Ureter (tissue), 1 donor: ENCODE measurements around the gene ITGA2B. TPM values are rescaled to one million over a fixed set of nuclear protein-coding genes. Genes with fewer than 3 reads are reported as not detected.
"Not testable (repeated sequence)": the region's sequence is repeated elsewhere in the genome, so short reads cannot be mapped to it uniquely, and the experiment has no call there.

Experiments
- DNase-seq: peaks from one replicate; pipeline ENCODE4 v3.0.0-alpha.2; 2020; ENCODE audit warnings: low spot score
- total RNA-seq: library from RNA; stranded (reverse); gene quantifications from one replicate; pipeline ENCODE4 v1.2.4, GENCODE V29; 2023
- donor health status: DM: yes; HTN: yes; CAD: no.

Gene ITGA2B
- total RNA-seq, 1 donor from 2014 or later = 1.1 TPM

DNA sequence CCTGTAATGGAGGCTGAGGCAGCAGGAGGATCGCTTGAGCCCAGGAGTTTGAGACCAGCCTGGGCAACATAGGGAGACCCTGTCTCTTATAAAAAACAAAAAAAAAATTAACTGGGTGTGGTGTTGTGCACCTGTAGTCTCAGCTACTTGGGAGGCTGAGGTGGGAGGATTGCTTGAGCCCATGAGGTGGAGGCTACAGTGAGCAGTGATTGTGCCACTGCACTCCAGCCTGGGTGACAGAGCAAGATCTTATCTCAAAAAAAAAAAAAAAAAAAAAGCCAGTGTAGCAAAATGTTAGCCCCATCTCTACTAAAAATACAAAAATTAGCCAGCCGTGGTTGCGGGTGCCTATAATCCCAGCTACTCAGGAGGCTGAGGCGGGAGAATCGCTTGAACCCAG, 59.2 kb downstream of the ITGA2B start:
- not testable (repeated sequence) for DNase-seq

DNA sequence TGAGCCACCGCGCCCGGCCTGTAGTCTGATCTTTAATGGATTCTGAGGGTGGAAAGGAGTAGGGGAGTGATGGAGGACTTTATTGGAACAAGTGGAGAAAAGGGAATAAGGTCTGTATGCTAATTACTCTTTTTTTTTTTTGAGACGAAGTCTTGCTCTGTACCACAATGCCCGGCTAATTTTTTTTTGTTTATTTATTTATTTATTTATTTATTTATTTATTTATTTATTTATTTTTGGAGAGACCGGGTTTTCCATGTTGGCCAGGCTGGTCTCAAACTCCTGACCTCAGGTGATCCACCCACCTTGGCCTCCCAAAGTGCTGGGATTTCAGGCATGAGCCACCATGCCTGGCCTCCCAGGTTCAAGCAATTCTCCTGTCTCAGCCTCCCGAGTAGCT, 59.9 kb downstream of the ITGA2B start:
- not testable (repeated sequence) for DNase-seq

DNA sequence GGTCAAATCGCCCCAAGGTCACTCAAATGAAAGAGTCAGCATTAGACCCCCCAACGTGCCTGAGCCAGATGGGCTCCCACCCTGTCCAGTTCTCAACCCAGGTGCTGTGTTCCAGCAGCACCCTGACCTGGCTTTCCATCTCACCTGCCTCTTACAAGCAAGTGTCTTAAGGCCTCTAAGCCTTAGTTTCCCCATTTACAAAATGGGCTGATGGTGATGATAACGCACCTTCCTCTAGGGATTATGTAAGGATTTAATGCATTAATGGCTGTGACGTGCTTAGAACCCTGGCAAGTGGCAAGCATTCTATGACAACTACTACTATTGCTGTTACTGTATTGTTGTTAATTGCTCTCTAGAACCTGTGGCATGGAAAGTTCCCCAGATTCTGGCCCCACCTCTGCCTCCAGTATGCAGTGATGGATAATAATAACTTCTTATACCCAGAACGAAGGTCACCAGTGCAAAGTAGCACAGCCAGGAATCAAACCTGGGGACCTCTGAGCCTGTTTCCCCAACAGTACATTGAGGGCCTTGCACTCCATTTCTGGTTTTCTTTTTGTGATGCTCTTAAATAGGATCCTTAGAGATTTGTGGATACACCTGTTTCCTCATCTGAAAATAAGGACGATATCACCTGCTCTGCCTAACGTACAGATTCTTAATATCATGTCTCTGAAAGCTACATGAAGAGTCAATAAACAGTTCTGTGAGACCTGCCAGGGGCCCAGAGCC, 61.6 kb downstream of the ITGA2B start:
- no peak for DNase-seq

DNA sequence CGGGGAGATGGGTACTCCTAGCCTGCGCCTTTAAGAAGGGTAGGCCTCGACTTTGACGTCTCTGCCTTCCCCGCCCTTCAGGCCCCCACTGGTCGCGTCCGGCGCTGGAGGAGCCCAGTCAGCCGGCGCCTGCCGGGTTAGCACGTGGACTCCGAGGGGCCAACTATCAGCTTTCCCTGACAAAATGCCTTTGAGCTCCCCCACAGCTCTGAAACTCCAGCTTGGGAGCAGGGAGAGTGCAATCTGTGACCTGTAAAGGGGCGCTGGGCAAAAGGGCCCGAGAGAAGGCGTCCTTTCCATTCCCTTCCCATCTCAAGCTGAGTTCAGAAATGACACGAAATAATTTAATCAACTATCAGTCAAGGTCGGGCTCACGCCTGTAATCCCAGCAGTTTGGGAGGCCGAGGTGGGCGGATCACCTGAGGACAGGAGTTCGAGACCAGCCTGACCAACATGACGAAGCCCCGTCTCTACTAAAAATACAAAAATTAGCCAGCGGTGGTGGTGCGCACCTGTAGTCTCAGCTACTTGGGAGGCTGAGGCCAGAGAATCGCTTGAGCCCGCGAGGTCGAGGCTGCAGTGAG, 62.5 kb downstream of the ITGA2B start:
- peak; percentile 96 for DNase-seq

DNA sequence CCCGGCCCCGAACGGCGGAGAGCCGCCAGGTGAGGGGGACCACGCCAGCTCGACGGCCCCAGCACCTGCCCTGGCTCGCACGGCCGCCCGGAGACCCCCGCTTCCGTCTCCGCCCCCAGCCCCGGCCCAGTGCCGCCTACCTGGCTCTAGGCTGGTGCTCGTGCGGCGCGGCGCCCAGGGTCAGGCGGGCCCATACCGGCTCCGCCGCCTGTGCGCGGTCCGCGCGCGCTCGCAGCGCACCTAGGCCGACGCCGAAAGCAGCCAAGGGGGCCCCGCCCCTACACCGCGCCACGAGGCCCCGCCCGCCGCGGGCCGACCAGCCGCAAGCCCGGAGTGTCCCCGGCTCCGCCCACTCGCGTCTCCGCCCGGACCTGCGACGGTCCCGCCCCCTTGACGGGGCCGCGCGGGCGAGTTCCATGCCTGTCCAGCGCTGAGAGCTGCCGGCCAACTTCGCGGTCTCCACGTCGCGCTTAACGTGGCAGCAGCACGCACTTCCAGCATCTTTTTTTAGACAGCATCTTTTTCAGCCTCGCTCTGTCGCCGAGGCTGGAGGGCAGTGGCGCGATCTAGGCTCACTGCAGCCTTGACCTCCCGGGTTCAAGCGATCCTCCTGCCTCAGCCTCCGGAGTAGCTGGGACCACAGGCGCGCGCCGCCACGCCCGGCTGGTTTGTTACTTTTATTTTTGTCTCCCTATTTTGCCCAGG, 64.7 kb downstream of the ITGA2B start, which contains the start of gene SLC25A39:
SLC25A39 (minus strand) TSS at position 253 of the 705 bp plus-strand sequence. CDS start 1,261 bp downstream, outside the sequence.
- peak; percentile 96 for DNase-seq

DNA sequence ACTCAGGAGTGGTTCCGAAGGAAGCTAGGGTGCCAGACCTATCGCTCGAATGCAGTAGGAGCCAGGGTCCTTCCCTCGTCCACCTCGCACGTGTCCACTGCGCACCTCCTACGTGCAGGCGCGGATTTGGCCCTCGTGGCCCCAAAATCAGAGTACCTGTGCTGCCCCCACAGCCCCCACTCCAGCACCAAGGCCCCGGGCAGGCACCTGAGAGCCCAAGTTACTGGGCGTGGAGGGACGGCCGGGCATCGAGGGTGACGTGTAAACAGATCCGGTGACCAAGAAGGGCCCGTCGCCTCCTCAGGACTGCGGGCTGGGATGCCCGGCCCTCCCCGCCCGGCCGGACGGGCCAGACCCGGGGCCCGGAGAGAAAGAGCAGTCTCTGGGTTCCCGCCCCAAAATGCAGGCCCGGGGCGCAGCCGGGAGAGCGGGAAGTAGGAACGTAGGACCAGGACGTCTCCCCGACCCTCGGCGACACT, 65.3 kb downstream of the ITGA2B start:
- no peak for DNase-seq

DNA sequence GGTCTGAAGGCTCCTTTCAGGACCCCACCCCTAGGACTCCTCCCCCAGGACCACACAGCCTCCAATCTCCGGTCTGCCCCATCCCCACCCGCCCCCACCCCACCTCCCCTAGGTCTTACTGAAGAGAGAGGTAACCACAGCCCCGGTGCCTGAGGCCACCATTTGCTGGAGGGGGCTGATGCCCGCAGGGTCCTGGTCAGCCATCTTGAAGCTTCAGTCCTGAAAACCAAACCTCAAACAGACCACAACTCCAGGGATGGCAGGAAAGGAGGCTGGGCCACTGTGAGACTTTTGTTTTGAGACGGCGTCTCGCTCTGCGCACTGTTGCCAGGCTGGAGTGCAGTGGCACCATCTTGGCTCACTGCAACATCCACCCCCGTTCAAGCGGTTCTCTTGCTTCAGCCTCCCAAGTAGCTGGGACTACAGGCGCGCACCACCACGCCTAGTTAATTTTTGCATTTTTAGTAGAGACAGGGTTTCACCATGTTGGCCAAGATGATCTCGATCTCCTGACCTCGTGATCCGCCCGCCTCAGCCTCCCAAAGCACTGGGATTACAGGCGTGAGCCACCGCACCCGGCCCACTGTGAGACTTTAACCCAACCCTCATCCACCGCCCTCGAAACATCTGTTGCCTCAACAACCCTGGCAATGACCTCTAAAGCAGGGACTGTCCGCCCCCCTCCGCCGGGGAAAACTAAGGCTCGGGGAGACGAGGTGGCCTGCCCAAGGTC, 65.9 kb downstream of the ITGA2B start:
- no peak for DNase-seq

DNA sequence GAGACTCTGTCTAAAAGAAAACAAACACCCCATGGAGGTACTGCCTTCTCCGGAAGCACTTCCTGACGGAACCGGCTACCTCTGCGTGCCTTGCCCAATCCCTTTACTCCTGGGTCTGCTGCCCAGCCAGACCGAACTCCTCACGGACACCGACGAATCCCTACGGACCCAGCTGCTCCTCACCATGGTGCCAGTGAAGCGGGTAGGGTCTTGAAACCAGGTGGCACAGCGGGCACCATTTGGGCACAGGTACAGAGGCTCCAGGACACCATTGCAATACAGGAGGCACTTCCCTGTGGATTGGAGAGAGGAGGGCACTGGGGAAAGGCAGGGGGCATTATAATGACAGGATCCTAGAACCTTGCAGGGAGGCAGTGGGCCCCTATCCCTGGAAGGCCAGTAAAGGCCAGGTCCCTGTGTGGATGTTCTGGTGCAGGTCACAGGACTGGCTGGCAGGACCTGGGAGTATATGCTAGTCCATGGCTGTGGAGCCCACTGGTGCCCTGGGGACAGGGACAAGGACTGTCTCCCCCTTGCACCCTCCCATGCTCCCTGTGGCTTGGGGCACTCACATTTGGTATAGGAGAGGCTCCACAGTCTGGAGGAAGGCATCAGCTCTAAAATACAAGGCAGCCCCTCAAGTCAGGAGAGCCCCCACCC, 67.1 kb downstream of the ITGA2B start:
- no peak for DNase-seq

Other genes with a start within 250 kb of the ITGA2B start
- gene HROB, start 247.7 kb downstream of the ITGA2B start, total RNA-seq = 1.3 TPM
- 0.36 TPM for gene ASB16, start 218.9 kb downstream of the ITGA2B start, total RNA-seq
- gene TMUB2, start 202.7 kb downstream of the ITGA2B start, total RNA-seq = 41.4 TPM
- 66.7 TPM for gene ATXN7L3, start 189.8 kb downstream of the ITGA2B start, total RNA-seq
- 108 TPM for gene UBTF, start 170.0 kb downstream of the ITGA2B start, total RNA-seq
- 0.08 TPM for gene SLC4A1, start 121.5 kb downstream of the ITGA2B start, total RNA-seq
- gene RUNDC3A, start 81.0 kb downstream of the ITGA2B start, total RNA-seq = 1.3 TPM
- 135 TPM for gene SLC25A39, start 64.8 kb downstream of the ITGA2B start, total RNA-seq
- 341 TPM for gene GRN, start 44.3 kb downstream of the ITGA2B start, total RNA-seq
- gene FAM171A2, start 25.8 kb downstream of the ITGA2B start, total RNA-seq = 0.78 TPM
- 66.5 TPM for gene GPATCH8, start 113.8 kb upstream of the ITGA2B start, total RNA-seq
- 3.9 TPM for gene FZD2, start 167.8 kb upstream of the ITGA2B start, total RNA-seq